OCI-LY1 (cell line): Measurements from ENCODE around the gene TRIM37.

Source experiments
- CTCF ChIP-seq: fragments of 200-600 bp; sonication (generic), shearing (Covaris generic); IDR thresholded peaks from 2 replicates; pipeline ENCODE4 v1.5.1; 2017; ENCODE audit warnings: mild to moderate bottlenecking, antibody characterized with exemption, low read length, moderate library complexity, mixed read lengths
- EZH2 ChIP-seq: fragments of 200-600 bp; sonication (generic), shearing (Covaris generic); IDR thresholded peaks from 2 replicates; pipeline ENCODE4 v1.8.0; 2017; ENCODE audit warnings: borderline replicate concordance, mixed run types, mild to moderate bottlenecking, antibody characterized with exemption, low read length, moderate library complexity, mixed read lengths

DNA sequence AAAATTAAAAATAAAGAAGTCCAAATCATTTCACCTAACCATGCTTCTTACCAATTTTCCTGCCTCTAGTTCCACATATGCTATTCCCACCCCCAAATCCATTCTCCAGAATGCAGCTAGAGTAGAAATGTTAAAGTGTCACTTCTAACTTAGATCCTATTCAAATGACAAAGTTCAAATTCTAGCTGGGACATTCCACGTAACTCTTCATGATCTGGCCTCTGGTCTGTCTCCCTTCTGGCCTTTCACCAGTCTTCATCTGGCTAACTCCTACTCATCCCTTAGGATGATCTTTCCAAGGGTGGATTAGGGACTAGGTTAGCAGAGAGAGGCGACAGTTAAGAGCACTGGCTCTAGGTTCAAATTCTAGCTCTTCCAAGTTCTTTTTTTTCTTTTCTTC lies 97.9 kb downstream of the TRIM37 start:
- TF ChIP-seq CTCF: no peak
- TF ChIP-seq EZH2: no peak
